Measurements from ENCODE around the gene MT1F.

GRCh38 chr16:56679078-56679730 is 21.4 kb downstream of the MT1F start:
- TF ChIP-seq EZH2phosphoT487 (IDR thresholded peaks at IDR 0.05) (no peak), CTCF (IDR thresholded peaks at IDR 0.05) (no peak)

Data from neural progenitor cell (in vitro differentiated cells).